ENCODE results near the gene GAK.

Gene GAK

GRCh38 chr4:932713-933070 is 576 bp upstream of the GAK start:
- no peak for TF ChIP-seq REST (IDR thresholded peaks at IDR 0.05; ENCODE audit: insufficient read depth in 1 of 2, low read depth in 2 of 2, low read length in 2 of 2)
- no peak for TF ChIP-seq POLR2AphosphoS5 (IDR thresholded peaks at IDR 0.05; ENCODE audit: low read depth, low read length)
- no peak for TF ChIP-seq SIN3A (IDR thresholded peaks at IDR 0.05; ENCODE audit: borderline replicate concordance, insufficient read depth, low read length)
- no peak for TF ChIP-seq FOXP2 (optimal IDR thresholded peaks at IDR 0.05; ENCODE audit: borderline replicate concordance, extremely low read depth, extremely low read length, insufficient read depth)
- TF ChIP-seq TAF1 (IDR thresholded peaks at IDR 0.05; ENCODE audit: borderline replicate concordance, insufficient read depth, low read length): no peak

GRCh38 chr4:931194-931959 is 739 bp downstream of the GAK start:
- no peak for TF ChIP-seq REST (IDR thresholded peaks at IDR 0.05; ENCODE audit: insufficient read depth in 1 of 2, low read depth in 2 of 2, low read length in 2 of 2)
- TF ChIP-seq FOXP2 (optimal IDR thresholded peaks at IDR 0.05; ENCODE audit: borderline replicate concordance, extremely low read depth, extremely low read length, insufficient read depth): no peak
- no peak for TF ChIP-seq POLR2AphosphoS5 (IDR thresholded peaks at IDR 0.05; ENCODE audit: low read depth, low read length)
- no peak for TF ChIP-seq SIN3A (IDR thresholded peaks at IDR 0.05; ENCODE audit: borderline replicate concordance, insufficient read depth, low read length)
- no peak for TF ChIP-seq TAF1 (IDR thresholded peaks at IDR 0.05; ENCODE audit: borderline replicate concordance, insufficient read depth, low read length)

- TF ChIP-seq REST (IDR thresholded peaks at IDR 0.05; ENCODE audit: insufficient read depth in 1 of 2, low read depth in 2 of 2, low read length in 2 of 2) (no peak), TAF1 (IDR thresholded peaks at IDR 0.05; ENCODE audit: borderline replicate concordance, insufficient read depth, low read length) (no peak), FOXP2 (optimal IDR thresholded peaks at IDR 0.05; ENCODE audit: borderline replicate concordance, extremely low read depth, extremely low read length, insufficient read depth) (no peak), POLR2AphosphoS5 (IDR thresholded peaks at IDR 0.05; ENCODE audit: low read depth, low read length) (no peak), SIN3A (IDR thresholded peaks at IDR 0.05; ENCODE audit: borderline replicate concordance, insufficient read depth, low read length) (no peak)
These were observed 1.3 kb downstream of the GAK start for GRCh38 chr4:930827-931193.

GRCh38 chr4:930028-930551 is 2.0 kb downstream of the GAK start:
- no peak for TF ChIP-seq SIN3A (IDR thresholded peaks at IDR 0.05; ENCODE audit: borderline replicate concordance, insufficient read depth, low read length)
- no peak for TF ChIP-seq FOXP2 (optimal IDR thresholded peaks at IDR 0.05; ENCODE audit: borderline replicate concordance, extremely low read depth, extremely low read length, insufficient read depth)
- TF ChIP-seq REST (IDR thresholded peaks at IDR 0.05; ENCODE audit: insufficient read depth in 1 of 2, low read depth in 2 of 2, low read length in 2 of 2): no peak
- TF ChIP-seq POLR2AphosphoS5 (IDR thresholded peaks at IDR 0.05; ENCODE audit: low read depth, low read length): no peak
- no peak for TF ChIP-seq TAF1 (IDR thresholded peaks at IDR 0.05; ENCODE audit: borderline replicate concordance, insufficient read depth, low read length)
